Stimulated activated CD8-positive, alpha-beta memory T cell treated with anti-CD3 and anti-CD28 coated beads, Interleukin-7, amount 100 ng/mL, for 4 hours (primary cell): Measurements from ENCODE around the gene POP5.
"Not testable (repeated sequence)": the region's sequence is repeated elsewhere in the genome, so short reads cannot be mapped to it uniquely, and the experiment has no call there.

ENCODE experiments used
- DNase-seq, 2 donors: peaks; one replicate each; pipeline ENCODE4 v3.0.0-alpha.2; 2020; ENCODE audit warnings: low read depth in 2 of 2

The POP5 gene

DNA sequence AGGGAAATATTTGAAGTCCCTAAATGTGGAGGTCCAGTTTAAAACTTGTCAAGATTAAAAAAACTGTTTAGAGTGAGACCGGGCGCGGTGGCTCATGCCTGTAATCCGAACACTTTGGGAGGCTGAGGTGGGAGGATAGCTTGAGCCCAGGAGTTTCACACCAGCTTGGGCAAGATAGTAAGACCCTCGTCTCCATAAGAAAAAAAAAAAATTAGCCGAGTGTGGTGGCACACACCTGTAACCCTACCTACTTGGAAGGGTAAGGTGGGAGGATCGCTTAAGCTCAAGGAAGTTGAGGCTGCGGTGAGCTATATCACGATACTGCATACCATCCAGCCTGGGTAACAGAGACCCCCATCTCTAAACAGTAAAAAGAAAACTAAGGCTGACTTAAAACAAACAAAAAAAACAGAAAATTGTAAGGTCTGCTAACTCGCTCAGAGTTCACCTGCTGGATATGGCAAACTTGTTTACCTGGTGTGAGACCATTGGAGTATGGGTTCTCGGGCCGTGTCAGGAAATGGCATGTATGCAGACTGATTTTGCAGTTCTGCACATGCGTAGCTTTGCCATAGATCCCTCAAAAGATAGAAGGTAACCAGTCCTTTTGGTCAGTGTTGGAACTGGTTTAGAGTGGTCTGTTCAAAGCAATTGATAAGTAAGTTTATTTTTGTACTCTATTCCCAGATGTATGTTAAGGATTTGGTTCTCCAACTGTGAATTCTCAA, 45.0 kb downstream of the POP5 start:
- DNase-seq: no peak

DNA sequence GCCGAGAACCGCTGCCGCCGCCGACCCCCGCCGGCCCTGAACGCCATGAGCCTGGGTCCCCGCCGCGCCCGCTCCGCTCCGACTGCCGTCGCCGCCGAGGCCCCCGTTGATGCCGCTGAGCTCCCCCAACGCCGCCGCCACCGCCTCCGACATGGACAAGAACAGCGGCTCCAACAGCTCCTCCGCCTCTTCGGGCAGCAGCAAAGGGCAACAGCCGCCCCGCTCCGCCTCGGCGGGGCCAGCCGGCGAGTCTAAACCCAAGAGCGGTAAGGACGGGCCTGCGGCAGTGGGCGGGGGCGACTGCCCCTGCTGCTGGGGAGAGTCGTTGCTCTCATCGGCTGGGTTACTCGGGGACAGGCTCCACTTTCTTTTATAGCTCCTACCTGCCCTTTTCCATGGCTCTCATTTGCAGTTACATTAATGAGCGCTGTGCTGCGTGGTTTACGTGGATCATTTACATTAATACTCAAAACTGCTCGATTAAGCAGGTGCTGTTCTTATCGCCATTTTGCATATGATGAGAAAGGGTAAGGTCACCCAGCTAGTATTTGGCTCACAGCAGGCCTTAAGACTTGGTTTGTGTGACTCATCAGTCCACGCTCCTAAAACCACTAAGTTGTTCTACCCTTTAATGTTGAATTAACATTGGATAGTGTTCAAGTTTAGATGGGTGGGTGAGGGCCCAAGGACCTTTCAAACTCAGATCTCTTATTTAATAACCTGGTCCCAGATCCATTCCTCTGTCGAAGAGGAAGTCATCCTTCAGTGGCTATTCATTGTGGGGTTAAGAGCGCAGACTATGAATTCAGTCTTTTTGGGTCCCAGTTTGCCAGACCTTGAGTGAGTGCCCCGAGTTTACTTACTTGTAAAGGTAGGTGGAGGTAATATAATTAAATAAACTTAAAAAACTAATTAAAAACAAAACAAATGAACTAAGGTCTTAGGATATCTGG, 46.2 kb downstream of the POP5 start:
- DNase-seq: peak in 1 of 2 donors; percentile 38

DNA sequence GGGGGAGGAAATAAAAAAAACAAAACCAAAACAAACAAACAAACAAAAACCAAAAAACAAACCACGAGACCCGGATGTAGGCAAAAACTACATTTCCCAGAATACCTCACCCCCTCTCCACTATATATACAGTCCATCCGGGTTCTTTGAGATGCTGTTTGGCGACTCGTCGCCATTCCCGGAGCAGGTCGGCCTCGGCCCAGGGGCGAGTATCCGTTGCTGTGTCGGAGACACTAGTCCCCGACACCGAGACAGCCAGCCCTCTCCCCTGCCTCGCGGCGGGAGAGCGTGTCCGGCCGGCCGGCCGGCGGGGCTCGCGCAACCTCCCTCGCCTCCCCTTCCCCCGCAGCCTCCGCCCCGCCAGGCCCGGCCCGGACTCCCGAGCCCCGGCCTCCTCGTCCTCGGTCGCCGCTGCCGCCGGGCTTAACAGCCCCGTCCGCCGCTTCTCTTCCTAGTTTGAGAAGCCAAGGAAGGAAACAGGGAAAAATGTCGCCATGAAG, 46.9 kb downstream of the POP5 start, which contains the start of gene RNF10:
RNF10 (plus strand) TSS at position 154 of the 500 bp plus-strand sequence. CDS start 456 bp downstream, outside the sequence.
- DNase-seq: peak; percentile 51 to 53

DNA sequence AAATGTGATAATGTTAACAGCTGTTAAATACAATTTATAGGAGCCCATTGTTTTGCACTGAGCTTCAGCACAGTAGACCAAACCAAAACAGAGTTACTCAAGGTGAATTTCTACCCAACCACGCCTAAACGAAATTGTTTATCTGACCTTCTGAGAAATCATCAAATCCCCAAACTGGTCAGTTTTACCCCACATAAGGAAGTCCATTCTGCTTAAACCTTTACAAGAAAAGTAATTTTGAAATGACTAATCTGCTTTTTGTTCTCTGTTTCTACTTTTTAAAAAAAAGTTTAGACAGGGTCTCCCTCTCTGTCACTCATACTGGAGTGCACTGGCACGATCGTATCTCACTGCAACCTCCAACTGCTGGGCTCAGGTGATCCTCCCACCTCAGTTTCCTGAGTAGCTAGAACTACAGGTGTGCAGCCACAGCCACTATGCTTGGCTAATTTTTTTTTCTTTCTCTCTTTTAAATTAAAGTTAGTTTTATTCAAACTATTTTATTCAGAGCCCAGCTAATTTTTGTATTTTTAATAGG, 48.4 kb downstream of the POP5 start:
- DNase-seq: no peak

DNA sequence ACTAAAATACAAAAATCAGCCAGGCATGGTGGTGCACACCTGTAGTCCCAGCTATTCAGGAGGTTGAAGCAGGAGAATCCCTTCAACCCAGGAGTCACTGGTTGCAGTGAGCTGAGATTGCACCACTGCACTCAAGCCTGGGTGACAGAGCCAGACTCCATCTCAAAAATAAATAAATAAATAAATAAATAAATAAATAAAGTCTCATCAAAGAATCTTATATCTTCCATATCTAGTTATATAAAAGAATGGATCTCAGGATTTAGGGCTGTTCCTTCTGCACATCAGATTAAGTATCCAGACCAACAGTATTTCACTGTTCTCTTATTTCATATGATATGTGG, 50.8 kb downstream of the POP5 start:
- DNase-seq: not testable (repeated sequence)

DNA sequence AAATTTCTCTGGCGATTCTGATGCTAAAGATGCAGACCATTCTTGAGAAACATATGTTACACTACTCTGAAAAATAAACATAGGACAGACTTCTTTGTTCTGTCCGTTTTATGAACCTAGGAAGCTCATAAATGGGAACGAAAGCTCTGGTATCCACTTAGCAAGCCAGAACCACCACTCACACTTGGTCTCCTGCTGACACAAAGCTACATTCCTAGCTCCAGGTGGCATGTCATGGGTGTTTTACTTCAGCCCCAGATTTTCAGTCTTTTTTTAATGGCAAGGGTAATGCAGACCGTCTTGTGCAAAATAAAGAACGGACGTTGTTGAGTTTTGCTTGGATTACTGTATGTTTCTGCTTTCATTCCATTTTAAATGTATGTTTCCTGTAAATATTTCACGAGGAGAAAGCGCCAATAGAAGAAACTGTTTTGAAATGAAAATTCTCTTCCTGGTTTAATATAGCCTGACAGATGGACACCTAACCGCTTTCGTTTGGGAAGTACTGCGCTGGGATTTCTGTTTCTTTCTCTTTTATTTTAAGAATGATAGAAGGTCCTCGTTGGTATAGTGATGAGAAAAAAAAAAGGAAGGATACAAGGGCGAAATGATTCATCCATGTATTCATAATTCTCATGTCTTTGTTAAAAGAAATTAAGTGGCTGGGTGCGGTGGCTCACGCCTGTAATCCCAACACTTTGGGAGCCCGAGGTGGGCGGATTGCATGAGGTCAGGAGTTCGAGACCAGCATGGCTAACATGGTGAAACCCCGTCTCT, 51.4 kb downstream of the POP5 start:
- no peak for DNase-seq

DNA sequence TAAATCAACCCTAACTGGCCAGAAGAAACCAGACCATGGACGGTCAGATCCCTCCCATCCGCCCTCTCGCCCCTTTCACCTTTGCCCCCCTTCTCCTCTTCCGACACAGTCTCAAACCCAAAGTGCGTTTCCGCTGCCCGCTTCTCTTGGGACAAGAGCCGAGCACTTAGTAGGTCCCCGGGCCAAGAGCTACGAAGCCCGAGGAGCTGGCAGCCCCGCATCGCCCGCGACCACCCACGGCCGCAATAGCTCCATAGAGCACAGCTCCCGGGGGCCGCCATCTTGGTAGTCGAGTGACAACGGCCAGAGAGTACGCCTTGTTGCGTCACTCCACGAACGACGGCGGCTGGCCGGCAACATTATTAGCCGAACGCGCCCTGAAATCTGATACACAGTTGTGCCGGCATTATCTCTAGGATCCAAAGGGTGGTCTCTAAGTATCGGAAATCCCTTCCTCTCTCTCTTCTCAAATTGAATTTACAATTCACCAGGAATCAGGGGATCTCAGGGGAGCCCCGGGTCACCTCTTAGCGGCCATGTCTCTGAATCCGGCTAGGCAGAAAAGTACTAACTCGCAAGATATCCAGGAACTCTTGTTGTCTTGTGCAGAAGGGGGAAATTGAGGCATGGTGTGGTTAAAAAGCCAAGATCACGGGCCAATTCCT, 52.2 kb downstream of the POP5 start, which contains the start of gene COQ5:
COQ5 (minus strand) TSS at position 298 of the 665 bp plus-strand sequence; CDS start at position 281, 17 bp downstream.
- peak; percentile 68 to 74 for DNase-seq
